Upper lobe of left lung (tissue), 4 donors: Measurements from ENCODE around the gene SNAPC4.

ENCODE experiments used
- POLR2A ChIP-seq, 4 donors: fragments of 450-650 bp; IDR thresholded peaks; one replicate each; pipeline ENCODE4 v1.5.1; 2016 to 2017; ENCODE audit warnings: antibody characterized with exemption in 4 of 4, mild to moderate bottlenecking in 2 of 4
- POLR2AphosphoS5 ChIP-seq, 2 donors: sonication (generic); formaldehyde crosslinking; IDR thresholded peaks; one replicate each; pipeline ENCODE4 v1.5.1; 2017; ENCODE audit warnings: antibody characterized with exemption in 2 of 2
- TF ChIP-seq, protein P1 (sequence below), 6 experiments: fragments of 450-650 bp in 4 of 6; fragments of 200-600 bp in 2 of 6; sonication (generic) in 2 of 6; IDR thresholded peaks; one replicate each; pipeline ENCODE4 v1.5.1; 2016 to 2019; ENCODE audit warnings: antibody characterized with exemption in 6 of 6

DNA sequence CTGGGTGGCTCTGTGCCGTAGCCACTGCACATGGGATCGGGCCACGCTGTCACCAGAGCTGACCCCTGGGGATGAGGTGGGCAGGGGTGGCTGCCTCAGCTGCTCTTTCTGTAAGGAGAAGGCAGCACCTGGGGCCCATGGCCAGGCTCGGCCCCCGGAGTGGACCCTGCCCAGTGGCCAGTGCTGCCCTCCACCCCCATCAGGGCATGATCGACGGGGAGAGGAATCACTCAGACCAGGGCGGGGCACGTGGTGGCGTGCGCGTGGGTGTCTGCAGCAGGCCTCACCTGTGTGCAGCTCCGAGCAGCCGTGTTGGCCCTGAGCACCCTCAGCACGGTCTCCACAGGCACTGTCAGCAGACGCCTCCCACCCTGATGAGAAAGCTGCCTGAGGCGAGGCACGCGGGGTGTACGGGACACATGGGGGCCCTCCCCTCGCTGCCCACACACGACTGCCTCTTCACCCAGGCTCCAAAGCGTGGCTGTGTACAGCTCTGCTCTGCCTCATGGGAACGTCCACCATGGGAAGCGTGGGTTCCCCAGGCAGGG, 17.9 kb downstream of the SNAPC4 start:
- TF ChIP-seq, protein P1, sequence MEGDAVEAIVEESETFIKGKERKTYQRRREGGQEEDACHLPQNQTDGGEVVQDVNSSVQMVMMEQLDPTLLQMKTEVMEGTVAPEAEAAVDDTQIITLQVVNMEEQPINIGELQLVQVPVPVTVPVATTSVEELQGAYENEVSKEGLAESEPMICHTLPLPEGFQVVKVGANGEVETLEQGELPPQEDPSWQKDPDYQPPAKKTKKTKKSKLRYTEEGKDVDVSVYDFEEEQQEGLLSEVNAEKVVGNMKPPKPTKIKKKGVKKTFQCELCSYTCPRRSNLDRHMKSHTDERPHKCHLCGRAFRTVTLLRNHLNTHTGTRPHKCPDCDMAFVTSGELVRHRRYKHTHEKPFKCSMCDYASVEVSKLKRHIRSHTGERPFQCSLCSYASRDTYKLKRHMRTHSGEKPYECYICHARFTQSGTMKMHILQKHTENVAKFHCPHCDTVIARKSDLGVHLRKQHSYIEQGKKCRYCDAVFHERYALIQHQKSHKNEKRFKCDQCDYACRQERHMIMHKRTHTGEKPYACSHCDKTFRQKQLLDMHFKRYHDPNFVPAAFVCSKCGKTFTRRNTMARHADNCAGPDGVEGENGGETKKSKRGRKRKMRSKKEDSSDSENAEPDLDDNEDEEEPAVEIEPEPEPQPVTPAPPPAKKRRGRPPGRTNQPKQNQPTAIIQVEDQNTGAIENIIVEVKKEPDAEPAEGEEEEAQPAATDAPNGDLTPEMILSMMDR (IDR thresholded peaks at IDR 0.05), result no peak
- TF ChIP-seq POLR2AphosphoS5 (IDR thresholded peaks at IDR 0.05) (no peak), POLR2A (IDR thresholded peaks at IDR 0.05) (no peak)
